ENCODE data around the gene PSMB11. TPM values are rescaled to one million over a fixed set of nuclear protein-coding genes. Genes with fewer than 3 reads are reported as not detected.

PSMB11 gene
- total RNA-seq, 4 donors from 2014 or later = not detected

DNA sequence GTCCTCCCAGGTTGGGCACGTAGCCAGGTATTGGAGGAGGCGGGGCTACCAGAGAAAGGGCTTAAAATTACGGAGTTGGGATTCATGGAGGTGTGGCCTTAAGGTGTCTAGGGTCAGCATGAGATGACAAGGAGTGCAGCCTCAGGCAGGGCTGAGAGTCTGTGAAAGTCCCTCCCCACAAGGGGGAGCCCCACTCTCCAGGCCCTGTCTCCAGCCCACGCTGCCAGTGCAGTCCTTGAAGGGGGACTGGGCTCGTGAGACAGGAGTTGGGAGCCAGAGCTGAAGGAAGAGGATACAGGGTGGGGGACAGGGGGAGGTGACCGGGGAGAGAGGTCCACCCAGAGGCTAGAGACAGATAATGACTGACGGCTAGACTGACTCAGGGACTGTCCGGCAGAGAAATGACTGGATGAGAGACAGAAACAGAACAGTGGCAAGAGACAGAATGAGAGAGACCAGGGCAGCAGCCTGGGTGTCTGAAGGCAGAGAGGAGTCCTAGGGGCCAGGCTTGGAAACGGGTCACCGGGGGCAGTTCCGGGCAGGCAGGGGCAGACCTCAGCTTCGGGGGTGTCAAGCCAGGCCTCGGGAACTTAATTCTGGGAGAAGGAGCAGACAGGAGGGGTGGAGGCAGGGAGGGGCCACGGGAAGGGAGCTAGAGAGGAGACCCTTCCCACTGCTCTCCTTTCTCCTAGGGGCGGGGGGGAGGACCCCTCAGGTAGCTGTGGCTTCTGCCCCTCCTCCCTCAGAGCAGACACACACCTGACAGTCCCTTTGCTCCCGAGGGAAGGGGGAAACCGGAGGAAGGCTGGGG lies 14.3 kb downstream of the PSMB11 start:
- DNase-seq (ENCODE audit: low spot score in 2 of 2) = peak in 1 of 2 donors; percentile 90
- no peak overlapping the region for H3K4me3 ChIP-seq (ENCODE audit: low read depth, poor library complexity, severe bottlenecking)
- TF ChIP-seq, protein P1, sequence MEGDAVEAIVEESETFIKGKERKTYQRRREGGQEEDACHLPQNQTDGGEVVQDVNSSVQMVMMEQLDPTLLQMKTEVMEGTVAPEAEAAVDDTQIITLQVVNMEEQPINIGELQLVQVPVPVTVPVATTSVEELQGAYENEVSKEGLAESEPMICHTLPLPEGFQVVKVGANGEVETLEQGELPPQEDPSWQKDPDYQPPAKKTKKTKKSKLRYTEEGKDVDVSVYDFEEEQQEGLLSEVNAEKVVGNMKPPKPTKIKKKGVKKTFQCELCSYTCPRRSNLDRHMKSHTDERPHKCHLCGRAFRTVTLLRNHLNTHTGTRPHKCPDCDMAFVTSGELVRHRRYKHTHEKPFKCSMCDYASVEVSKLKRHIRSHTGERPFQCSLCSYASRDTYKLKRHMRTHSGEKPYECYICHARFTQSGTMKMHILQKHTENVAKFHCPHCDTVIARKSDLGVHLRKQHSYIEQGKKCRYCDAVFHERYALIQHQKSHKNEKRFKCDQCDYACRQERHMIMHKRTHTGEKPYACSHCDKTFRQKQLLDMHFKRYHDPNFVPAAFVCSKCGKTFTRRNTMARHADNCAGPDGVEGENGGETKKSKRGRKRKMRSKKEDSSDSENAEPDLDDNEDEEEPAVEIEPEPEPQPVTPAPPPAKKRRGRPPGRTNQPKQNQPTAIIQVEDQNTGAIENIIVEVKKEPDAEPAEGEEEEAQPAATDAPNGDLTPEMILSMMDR (IDR thresholded peaks at IDR 0.05) = peak in 1 of 3 donors; percentile 65
- no peak for TF ChIP-seq POLR2A (IDR thresholded peaks at IDR 0.05)
- intact Hi-C loops (cut with DNase I; ENCODE audit: low total_unique reads) = no loop called here
- WGBS, 2 donors = 7 to 9% methylated on average over 17 of the region's 17 CpGs

DNA sequence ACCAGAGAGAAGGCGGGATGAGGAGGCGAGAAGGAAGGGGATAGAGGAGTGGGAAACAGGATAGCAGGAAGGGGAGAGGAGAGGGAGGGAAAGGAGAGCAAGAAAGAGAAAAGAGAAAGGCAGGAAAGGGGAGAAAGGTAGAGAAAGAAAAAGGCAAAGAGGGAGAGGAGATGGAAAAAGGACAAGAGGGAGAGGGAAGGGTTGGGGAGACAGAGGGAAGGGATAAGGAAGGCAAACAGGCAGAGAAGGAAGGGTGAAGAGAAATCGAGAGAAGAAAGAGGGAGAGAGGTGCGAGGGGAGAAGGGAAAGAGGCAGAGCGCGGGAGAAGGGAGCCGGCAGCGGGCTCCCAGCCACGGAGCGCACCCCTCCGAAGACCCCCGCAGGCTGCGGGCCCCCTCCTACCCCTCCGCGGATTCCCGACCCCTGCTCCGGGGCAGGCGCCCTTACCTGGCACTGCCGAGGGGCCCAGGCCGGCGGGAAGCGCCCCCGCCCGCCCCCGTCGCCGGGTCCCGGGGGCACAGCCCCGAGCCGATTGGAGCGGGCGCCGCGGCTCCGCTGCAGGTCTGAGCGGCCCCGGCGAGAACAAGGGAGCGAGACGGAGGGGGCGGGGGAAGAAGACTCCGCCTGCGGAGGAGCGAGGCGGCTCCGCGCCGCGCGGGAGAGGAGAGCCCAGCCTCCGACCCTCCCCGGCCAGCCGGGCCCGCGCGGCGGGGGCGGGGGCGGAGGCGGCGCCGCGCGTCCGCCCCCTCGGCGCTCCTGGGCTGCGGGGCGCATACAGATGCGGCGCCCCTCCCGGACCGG lies 15.1 kb downstream of the PSMB11 start, which contains the start of gene CDH24:
Gene CDH24, minus strand, starts transcription at position 565 of the 801 bp plus-strand sequence. CDS start 1,787 bp downstream, outside the sequence.
- DNase-seq (ENCODE audit: low spot score in 2 of 2) = peak; percentile 47 to 93
- H3K4me3 ChIP-seq (ENCODE audit: low read depth, poor library complexity, severe bottlenecking) = peak within 1 kb of the TSS; percentile 52
- WGBS, 2 donors = 4 to 7% methylated on average over 24 to 32 of the region's 73 CpGs
- intact Hi-C loops (cut with DNase I; ENCODE audit: low total_unique reads) = no loop called here
- TF ChIP-seq, protein P1 (IDR thresholded peaks at IDR 0.05) = peak in 1 of 3 donors; percentile 38
- TF ChIP-seq POLR2A (IDR thresholded peaks at IDR 0.05) = no peak

DNA sequence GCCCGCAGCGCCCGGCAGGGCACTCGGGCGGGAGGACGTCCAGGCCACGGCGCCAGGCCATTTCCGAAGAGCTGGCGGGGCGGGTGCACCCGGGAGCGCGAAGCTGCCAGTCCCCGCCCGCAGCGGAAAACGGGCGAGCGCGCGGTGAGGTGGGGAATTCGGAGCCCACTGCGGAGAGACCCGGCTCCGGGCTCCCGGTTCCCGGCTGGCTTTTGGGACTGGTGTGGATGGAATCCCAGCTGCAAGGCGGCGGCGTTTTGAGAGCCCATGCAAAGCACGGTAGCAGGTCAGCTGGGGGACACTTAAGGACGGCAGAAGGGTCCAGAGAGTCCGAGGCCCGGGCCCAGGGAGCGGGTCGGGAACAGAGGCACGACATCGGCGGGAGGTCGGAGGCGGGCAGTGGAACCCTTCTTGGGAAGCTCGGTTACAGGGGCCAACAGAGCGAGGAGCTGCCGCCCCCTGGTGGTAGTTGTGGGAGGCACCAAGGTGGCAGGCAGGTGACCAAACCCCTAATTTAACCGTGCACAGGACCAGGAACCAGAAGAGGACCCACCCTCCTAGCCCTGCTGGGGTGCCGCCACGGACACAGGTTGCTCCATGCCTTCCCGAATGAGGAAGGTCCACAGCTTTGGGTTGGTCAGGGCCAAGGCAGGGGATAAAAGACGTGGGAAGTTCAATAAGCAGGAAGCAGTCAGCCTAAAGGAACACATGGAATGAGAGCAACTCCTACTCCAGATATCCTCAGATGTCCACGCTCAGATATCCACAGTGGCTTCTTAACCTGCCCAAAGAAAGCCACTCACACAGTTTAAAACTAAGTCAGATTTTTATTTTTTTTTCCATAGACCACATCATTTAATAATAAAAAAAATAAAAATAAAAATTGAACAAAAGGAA lies 16.0 kb downstream of the PSMB11 start:
- peak overlapping the region; percentile 52 for H3K4me3 ChIP-seq (ENCODE audit: low read depth, poor library complexity, severe bottlenecking)
- intact Hi-C loops (cut with DNase I; ENCODE audit: low total_unique reads) = loop anchor here (2.0 kb wide), 1 partner anchor 71 kb away; no protein-coding TSS in a partner anchor
- DNase-seq (ENCODE audit: low spot score in 2 of 2) = peak; percentile 80 to 98
- TF ChIP-seq, protein P1 (IDR thresholded peaks at IDR 0.05) = peak in 1 of 3 donors; percentile 89
- no peak for TF ChIP-seq POLR2A (IDR thresholded peaks at IDR 0.05)
- 1 to 2% methylated on average over 16 to 23 of the region's 51 CpGs for WGBS, 2 donors

DNA sequence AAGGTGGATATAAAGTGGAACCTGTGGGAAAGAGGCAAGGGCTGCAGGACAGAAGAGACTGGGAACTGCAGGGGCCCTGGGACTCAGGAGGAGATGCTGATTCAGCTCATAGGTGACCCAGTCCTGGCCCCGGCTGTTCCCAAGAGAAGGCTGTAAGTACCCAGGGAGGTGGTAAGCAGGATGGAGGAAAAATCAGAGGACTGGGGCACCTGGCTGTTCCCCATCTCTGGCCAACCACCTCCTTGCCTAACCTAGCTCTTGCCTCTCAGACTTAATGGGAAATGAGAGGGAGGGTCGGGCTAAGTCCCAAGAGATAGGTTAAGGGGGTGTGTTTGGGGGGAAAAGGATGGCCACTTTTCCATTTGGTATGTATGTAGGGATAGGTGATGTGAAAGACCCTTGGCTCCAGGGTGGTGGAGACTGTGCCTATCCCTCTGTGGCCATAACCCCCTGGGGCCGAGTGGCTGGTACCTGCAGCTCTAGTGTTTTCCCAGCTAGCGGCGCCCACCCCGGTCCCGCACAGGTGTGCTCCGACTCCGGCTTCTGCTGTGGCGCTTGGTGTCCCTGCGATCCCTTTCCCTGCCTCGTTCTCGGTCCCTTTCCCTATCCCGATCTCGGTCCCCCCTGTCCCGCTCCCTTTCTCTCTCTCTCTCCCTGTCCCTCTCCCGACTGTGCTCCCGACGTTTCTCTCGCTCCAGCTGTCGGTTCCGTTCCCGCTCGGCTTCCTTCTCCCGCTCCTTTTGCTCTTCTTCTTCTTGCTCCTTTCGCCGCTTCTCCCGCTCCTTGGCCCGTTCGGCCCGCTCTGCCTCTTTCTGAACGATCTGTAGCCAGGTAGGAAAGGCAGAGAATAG lies 16.9 kb downstream of the PSMB11 start:
- intact Hi-C loops (cut with DNase I; ENCODE audit: low total_unique reads) = loop anchor here (2.0 kb wide), 1 partner anchor 72 kb away; no protein-coding TSS in a partner anchor
- DNase-seq (ENCODE audit: low spot score in 2 of 2) = peak in 1 of 2 donors; percentile 85
- 90% methylated on average over 32 of the region's 32 CpGs for WGBS, 2 donors
- H3K4me3 ChIP-seq (ENCODE audit: low read depth, poor library complexity, severe bottlenecking) = no peak overlapping the region
- TF ChIP-seq, protein P1 (IDR thresholded peaks at IDR 0.05) = no peak
- no peak for TF ChIP-seq POLR2A (IDR thresholded peaks at IDR 0.05)
